ENCODE measurements around the gene ABCC5.
A peak's percentile ranks its signal among the peaks of the same experiment; 100 is the strongest.

The ABCC5 gene

DNA sequence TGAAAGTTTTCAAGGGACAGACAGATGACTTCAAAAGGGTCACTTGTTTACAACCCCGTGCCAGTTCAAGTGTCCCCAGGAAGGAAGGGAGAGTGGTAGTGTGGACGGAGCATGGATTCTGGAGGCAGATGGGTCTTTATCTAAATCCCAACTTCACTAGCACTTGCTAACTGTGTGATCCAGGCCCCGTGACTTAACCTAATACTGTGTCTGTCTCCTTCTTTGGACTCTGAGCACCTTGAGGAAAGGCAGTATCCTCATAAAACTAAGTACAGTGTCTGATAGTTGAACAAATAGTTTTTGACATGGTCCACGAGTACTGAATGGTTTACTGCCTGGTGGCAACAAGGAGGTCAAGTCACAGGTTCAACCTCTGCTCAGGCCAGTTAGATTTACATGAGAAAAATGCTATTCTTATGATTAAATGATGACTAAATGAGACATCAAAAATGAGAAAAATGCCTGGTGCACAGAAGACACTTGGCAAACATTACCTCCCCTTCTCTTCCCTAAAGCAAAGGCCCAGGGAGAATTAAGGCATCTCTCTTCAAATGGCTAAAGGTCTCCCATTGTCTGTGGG is 48.9 kb downstream of the ABCC5 start:
- DNase-seq, result no peak

GRCh38 chr3:183967693-183968092 is 50.0 kb downstream of the ABCC5 start:
- no peak for DNase-seq

DNA sequence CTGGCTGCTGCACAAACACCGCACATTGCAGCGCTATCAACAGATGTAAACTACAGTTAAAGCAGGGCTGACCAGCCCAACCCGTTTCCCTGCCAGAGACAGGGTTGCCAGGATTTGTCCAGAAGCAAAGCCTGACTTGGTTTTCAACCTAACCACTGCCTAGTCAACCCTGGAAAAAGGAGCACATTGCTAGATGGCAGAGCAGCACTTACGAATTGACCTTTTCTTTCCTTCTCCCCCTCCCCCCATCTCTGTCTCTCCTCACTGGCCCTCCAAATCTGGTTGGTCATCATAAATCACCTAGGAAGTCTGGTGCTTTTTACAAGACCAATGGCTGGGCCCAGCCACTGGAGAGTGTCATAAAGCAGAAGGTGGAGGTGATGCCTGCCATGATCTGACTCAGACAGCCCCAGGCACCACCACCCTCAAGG is 51.3 kb downstream of the ABCC5 start:
- DNase-seq, result no peak

- DNase-seq, result no peak
Measured at GRCh38 chr3:183962807-183963206, 54.9 kb downstream of the ABCC5 start.

DNA sequence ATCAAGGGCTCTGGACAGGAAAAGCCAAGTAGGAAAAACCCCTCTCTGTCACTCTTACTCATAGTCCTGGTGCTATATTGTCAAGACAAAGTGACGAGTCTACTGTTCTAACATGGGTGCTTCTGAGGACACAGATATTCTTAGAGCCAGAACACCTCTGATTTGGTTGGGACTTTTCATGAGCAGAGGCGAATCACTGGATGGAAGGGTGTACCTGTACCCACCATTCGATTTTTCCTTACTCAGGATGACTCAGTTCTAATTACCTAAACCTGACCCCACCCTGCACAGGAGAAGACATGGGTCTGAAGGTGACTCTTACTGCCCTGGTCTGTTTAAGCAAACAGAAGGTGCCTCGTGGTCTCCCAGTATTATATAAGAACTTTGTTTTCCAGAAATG is 58.5 kb downstream of the ABCC5 start:
- no peak for DNase-seq

DNA sequence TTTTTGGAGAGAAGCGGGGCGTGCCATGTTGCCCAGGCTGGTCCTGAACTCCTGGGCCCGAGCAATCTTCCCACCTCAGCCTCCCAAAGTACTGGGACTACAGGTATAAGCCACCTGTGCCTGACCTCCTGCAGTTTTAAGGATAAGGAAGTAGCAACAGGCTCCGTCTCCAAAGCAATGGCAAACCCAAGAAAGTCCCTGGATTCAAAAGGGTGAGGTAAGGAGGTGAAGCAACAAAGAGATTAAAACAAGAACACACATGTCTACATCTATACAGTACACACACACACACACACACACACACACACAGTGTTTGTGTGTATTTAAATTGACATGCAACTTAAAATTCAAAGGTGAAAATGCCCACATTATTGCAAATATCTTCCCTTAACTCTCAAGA is 58.9 kb downstream of the ABCC5 start:
- no peak for DNase-seq

DNA sequence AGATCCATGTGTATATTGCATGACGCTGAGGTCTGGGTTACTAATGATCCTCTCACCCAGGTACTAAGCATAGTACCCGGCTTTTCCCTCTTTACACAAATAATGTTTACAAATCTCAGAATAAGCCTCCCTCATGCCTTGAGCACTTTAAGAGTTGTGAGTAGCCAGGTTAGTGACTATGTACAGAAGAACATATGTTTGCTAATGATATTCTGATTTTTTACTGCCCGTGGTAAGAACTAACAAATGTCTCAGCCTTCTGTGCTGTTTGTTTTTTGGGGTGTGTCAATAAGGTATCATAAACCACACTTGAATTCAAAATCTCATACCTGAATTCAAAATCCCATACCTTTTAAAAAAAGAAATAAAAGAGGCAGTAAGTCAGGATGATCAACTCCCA is 59.5 kb downstream of the ABCC5 start:
- DNase-seq, result no peak

DNA sequence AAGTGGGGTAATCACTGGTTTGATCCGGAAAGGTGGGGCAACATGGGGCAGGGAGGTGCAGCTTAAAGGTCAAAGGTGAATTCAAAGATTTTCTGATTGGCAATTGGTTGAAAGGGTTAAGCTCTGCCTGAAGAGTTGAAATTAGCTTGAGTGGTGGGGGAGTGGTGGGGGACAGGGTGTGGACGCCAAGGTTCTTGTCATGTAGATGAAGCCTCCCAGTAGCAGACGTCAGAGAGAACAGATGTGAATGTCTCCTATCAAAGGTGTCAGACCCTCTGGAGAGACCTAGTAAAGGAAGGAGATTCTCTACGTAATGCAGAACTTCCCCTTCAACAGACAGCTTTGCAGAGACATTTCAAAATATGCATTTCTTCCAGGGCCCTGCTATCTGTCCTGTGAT is 62.8 kb downstream of the ABCC5 start:
- no peak for DNase-seq

GRCh38 chr3:183953471-183954070 is 64.1 kb downstream of the ABCC5 start:
- no peak for DNase-seq

DNA sequence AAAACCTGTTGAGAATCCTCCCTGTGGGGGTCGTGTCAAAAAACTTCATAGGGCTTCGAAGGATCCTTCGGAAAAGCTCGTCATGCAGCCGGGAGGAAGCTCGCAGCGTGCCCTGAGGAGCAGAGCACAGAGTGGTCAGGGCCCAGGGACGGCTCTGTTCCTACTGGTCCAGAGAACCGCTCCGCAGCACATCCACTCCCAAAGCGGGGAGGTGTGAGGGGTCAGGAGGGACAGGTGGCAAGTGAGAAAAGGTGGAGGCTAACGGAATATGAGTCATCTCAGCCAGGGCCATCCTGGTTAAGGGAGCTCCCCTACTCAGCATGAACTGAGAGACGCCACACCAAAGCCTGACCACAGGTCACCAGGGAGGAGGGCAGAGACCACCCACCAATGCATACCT is 66.2 kb downstream of the ABCC5 start:
- no peak for DNase-seq

DNA sequence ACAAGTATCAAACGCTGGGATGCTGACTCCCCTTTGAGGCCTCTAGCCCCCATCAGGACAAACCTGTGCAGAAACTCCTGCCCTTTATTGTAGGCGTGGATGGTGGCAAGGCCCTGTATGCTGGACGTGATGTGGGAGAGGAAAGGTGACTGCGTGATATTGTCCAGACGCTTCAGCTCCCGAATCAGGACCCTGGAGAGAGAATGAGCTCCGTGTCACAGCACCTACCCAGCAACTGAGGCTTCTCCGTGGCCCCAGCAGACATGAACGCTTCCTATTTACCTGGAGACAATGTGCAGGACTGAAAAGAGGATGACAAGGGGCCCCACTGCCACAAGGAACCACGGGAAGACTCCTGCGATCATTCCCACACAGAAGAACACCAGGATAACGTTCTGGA is 68.0 kb downstream of the ABCC5 start:
- no peak for DNase-seq

DNA sequence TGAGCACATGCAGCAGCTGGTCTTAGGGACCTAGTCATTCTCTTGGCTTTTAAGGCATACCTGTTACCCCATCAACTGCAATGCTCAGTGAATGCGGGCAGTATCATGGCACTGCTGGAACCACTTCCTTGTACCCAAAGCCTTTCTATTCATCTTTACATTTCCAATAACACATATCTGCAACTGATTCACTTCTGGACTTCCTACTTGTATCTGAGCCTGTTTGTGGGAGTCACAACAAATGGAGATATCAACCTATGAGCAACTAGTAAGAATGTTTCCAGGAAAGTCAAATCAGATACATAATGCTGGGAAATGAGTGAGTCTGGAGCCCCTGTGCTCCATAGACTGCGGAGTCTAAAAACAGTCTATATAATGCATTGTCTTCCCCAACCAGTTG is 71.6 kb downstream of the ABCC5 start:
- DNase-seq, result peak; percentile 7

- DNase-seq, result no peak
Measured at GRCh38 chr3:183944775-183945174, 72.9 kb downstream of the ABCC5 start.

GRCh38 chr3:183943739-183944138 is 73.9 kb downstream of the ABCC5 start:
- DNase-seq, result no peak

DNA sequence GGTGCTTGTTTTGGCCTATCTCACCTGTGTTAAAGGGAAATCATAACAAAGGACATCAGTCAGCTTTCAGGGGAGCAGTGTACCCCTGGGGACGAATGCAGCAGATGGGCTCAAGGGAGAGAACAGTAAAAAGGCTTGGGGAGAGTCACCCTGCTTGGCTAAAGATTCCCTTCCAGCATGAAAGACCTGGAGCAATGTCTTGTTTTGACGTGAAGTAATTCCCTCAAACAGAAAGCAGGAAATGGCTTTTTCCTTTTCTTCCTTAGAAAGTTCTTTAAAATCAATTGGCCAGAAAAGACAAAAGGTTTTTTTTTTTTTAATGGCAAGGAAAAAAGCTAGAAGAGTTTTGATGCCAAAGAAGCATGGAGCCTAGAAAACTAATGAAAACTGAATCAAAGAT is 76.5 kb downstream of the ABCC5 start:
- no peak for DNase-seq

- DNase-seq, result no peak
Measured at GRCh38 chr3:183937601-183938286, 79.9 kb downstream of the ABCC5 start.

DNA sequence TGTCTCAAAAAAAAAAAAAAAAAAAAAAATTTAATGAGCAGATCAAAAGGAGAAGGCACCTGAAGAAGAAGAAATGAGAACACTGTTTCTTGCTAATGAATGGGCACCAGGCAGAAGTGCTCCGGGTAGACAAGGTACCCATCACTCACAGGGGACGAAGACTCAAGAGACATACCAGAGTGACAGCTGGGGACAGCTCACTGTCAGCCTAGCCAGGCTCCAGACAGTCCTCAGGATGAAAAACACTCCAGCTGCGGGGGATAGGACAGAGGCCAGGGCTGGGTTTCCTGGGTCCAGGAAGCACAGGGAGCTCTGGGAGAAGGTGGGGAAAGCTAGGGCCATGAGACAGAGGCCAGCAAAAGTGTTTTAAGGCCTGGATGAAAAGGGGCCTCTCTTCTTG is 84.5 kb downstream of the ABCC5 start:
- no peak for DNase-seq

DNA sequence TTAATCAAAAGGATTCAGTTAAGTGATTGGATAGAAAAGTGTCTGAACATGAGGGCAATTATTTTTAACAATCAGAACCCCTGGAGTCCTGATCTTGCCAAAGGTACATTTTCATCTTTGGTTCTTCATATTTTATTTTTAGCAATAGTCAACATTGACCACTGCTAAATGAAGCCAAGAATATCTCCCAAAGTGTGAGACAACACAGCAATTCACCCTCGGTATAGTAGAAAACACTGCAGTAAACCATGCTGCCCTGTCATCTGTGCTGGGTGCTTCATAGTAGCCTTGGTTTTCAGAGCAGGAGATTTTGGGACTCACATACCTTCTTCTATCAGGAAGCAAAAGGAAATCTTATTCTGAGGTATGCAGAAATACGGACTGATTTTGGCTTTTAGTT is 85.8 kb downstream of the ABCC5 start:
- DNase-seq, result no peak

GRCh38 chr3:183930086-183930485 is 87.6 kb downstream of the ABCC5 start:
- no peak for DNase-seq

DNA sequence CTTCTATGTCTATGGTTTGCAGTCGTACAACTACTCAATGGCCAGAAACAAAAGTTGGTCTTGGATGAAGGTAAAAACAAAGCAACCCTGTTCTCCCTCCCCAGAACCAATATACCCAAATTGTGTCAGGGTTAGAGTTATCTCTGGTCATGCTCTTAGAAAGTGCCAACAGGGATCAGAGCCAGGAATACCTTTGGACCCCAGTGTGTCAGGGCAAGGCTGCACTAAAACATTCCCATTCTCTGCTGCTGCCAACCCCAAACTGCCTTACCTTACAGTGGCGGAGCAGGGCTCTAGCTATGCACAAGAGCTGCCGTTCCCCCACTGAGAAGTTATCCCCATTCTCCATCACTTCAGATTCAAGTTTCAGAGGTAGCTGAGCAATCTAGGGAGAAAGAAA is 90.6 kb downstream of the ABCC5 start:
- DNase-seq, result no peak

DNA sequence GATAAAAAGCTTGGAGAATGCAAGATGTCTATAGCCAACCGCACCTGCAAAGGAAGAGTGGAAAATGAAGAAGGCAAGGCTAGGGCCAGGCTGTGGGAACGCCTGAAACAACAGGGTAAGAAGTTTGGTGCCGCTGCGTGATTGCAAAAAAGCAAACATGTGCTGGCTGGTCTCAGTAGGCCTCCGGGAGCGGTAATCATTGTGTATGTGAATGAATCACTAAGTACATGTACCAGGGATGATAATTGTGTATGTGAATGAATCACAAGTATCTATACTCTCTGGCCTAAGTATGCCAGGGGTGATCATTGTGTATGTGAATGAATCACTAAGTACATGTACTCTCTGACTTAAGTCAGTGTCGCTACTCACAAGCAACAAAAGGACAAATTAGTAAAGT is 92.7 kb downstream of the ABCC5 start:
- no peak for DNase-seq

- DNase-seq, result no peak
Measured at GRCh38 chr3:183924543-183924942, 93.1 kb downstream of the ABCC5 start.

- DNase-seq, result no peak
Measured at GRCh38 chr3:183922421-183922820, 95.3 kb downstream of the ABCC5 start.

GRCh38 chr3:183921096-183921495 is 96.6 kb downstream of the ABCC5 start:
- DNase-seq, result no peak

DNA sequence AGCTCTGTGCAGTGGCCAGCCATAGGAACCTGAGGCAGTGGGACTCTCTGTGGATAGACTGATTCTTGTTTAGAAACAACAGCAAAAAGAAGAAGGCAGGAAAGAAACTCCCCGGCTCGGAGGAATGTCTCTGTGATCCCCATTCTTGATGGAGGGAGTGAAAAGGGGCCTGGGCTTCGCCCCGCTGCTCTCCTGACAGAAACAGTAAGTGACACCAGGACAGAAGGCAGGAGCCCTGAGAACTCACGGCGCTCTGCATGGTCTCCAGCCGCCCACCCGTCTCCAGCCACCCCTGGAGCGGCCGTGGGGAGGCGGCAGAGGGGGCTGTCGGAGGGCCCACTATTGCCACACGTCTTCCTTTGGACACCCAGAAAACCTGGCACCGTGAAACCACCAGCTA is 97.3 kb downstream of the ABCC5 start:
- DNase-seq, result no peak

Measured in OCI-M1 (cell line).